ENCODE results near the gene MT1F.

The MT1F gene

DNA sequence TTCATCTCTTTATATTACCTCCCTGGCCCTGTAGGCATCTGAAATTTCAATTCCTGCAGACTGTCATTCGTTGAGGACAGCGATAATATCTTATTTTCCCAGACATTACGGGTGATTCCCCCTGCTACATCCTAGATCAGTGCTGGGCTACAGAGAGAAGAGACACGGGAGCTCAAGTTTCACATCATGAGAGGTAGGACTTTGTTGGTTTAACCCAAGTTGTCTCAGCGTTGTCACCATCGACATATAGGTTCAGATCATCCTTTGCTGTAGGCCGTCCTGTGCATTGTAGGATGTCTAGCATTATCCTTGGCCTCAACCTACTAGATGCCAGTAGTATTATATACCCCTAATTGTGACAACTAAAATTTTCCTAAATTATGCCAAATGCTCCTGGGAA is 43.8 kb downstream of the MT1F start:
- no peak for DNase-seq

DNA sequence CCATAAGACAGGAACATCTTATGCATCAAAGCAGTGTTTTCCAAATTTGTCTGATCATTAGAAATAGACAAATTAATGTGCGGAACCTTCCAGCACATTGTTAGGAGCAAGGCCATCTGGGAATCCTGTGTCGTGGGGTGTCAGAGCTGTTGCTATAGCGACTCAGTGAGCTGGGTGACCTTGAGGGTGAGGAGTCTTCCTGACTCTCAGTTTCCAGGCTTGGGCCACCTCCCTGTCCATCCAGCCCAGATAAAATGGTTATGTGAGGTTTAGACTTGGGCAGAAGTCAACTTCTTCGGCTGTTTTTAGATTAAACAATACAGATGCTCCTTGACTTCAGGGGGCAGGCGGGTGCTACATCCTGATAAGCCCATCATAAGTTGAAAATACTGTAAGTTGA is 45.1 kb downstream of the MT1F start:
- DNase-seq, result no peak

Data from activated CD4-positive, alpha-beta T cell treated with anti-CD3 and anti-CD28 coated beads, Interleukin-2, amount 50 U/mL, for 48 hours (primary cell).